Right lobe of liver (tissue), 6 donors: ENCODE measurements around the gene ANO2. TPM values are rescaled to one million over a fixed set of nuclear protein-coding genes. Genes with fewer than 3 reads are reported as not detected.

Experiments
- ATAC-seq, 4 donors: fragments of 200-7000 bp; cut with Tn5 transposase; one replicate each; pipeline ENCODE4 v1.9.1; 2020; ENCODE audit warnings: mild to moderate bottlenecking in 4 of 4, moderate library complexity in 4 of 4
- DNase-seq, 3 donors: peaks; one replicate each; pipeline ENCODE4 v3.0.0-alpha.2; 2020
- H3K27ac ChIP-seq, 3 donors: fragments of 200-600 bp; one replicate each; pipeline ENCODE4 v1.8.0; 2022
- H3K27me3 ChIP-seq, 2 donors: fragments of 200-600 bp; one replicate each; pipeline ENCODE4 v1.8.0; 2022
- H3K36me3 ChIP-seq, 4 donors: fragments of 200-600 bp; sonication (generic) in 1 of 4; one replicate each; pipeline versions ENCODE4 v1.5.1 to v1.8.0; 2017 to 2022; ENCODE audit warnings: control low read depth in 1 of 4
- H3K4me1 ChIP-seq, 4 donors: fragments of 200-600 bp; sonication (generic) in 1 of 4; one replicate each; pipeline versions ENCODE4 v1.5.1 to v1.8.0; 2017 to 2022; ENCODE audit warnings: control low read depth in 1 of 4
- H3K4me3 ChIP-seq, 3 donors: fragments of 200-600 bp; one replicate each; pipeline ENCODE4 v1.8.0; 2022
- H3K9me3 ChIP-seq, 4 donors: fragments of 200-600 bp; sonication (generic) in 1 of 4; one replicate each; pipeline versions ENCODE4 v1.5.1 to v1.8.0; 2017 to 2022; ENCODE audit warnings: control low read depth in 1 of 4
- CTCF ChIP-seq, 4 donors: fragments of 200-600 bp in 3 of 4; fragments of 450-650 bp in 1 of 4; IDR thresholded peaks; one replicate each; pipeline versions ENCODE4 v1.5.1 to v1.8.0; 2016 to 2022; ENCODE audit warnings: antibody characterized with exemption in 4 of 4, mild to moderate bottlenecking in 2 of 4
- POLR2A ChIP-seq: fragments of 450-650 bp; IDR thresholded peaks from one replicate; pipeline ENCODE4 v1.6.1; 2017; ENCODE audit warnings: antibody characterized with exemption, mild to moderate bottlenecking
- WGBS: methylation state at CpG from one replicate; pipeline ENCODE4 v1.1.6; 2018; ENCODE audit warnings: low coverage, low lambda C conversion rate; ENCODE audit not compliant: insufficient coverage; ENCODE audit errors: missing lambda C conversion rate; 5-methylcytosine and 5-hydroxymethylcytosine counted together
- intact Hi-C, 2 donors: fragments of 100-400 bp; cut with DNase I; formaldehyde crosslinking; loops; one replicate each; pipeline versions ENCODE4 v1.11.2 to v1.14.1; 2022
- total RNA-seq, 6 experiments: library from RNA; depleted of rRNA in 2 of 6; stranded (reverse); fragments of >200 nt in 2 of 6; fragmentation: NEBNext Ultra II Directional in 3 of 6; extraction: Animal tissue kit (Norgen Biotek cat#: 25700) in 3 of 6; gene quantifications; one replicate each; pipeline versions ENCODE4 v1.1.0 to v1.2.4, GENCODE V29; 2016 to 2023
- donor health status: DM: no; HTN: yes; CAD: no.
- donor health status: DM: no; HTN: no; CAD: no.
- donor health status: DM: no; HTN: no; CAD: no.
- donor health status: DM: no; HTN: yes; CAD: no.
- donor health status: DM: no; HTN: yes; CAD: no.

The ANO2 gene
- total RNA-seq, 6 experiments from 2014 or later = 0.06 to 0.89 (median 0.32) TPM; not detected in 1

GRCh38 chr12:5972387-5972786 lies 27.3 kb upstream of the ANO2 start:
- intact Hi-C loops = no loop called here
- WGBS = 39% methylated on average over 6 of the region's 8 CpGs
- DNase-seq (no peak), ATAC-seq (no peak)
- Histone ChIP-seq H3K4me1 (no peaks in the 10 kb centered on the region), H3K4me3 (no peak overlapping the region), H3K36me3 (no peaks in the 10 kb centered on the region), H3K9me3 (no peaks in the 10 kb centered on the region), H3K27me3 (no peaks in the 10 kb centered on the region), H3K27ac (no peak overlapping the region)
- TF ChIP-seq POLR2A = no peak
- no peak for TF ChIP-seq CTCF (IDR thresholded peaks at IDR 0.05)

GRCh38 chr12:5971194-5971850 lies 26.3 kb upstream of the ANO2 start:
- 71% methylated on average over 1 of the region's 10 CpGs for WGBS
- Histone ChIP-seq H3K4me1 (no peaks in the 10 kb centered on the region), H3K27me3 (no peaks in the 10 kb centered on the region), H3K9me3 (no peaks in the 10 kb centered on the region), H3K36me3 (no peaks in the 10 kb centered on the region), H3K4me3 (no peak overlapping the region), H3K27ac (no peak overlapping the region)
- ATAC-seq = no peak
- no peak for DNase-seq
- intact Hi-C loops = no loop called here
- TF ChIP-seq POLR2A (no peak), CTCF (IDR thresholded peaks at IDR 0.05) (no peak)

DNA sequence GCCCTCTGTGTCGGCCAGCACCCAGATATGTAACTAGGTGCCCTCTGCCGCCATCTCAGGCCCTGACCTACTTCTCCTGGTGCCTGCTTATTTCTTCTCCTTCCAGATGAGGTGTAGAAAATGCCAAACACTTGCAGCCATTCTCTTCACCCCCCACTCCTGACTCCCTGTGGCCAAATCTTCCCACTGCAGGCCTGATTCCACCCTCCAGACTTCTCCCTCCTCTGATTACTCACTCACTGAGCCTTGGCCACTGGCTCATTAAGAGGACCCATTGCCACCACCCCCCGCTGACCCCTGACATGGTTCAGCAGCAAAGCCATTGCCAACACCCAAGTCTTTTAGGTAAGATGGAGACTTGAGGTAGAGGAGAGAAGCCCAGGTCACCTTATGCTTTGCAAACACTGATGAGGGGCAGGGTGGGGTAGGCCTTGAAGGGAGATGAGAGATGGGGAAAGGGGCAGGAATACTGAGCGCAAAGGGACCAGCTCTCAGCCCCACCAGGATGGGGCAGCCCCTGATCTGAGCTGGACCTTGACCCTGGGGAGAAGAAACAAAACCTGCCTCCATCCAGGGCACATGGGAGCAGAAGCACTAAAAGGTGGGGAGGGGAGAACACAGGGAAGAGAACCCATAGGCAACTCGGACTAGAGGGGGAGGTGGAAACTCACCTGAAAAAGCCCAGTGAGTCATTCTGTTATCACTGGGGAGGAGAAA lies 25.1 kb upstream of the ANO2 start:
- Histone ChIP-seq H3K36me3 (no peaks in the 10 kb centered on the region), H3K4me3 (no peak overlapping the region), H3K4me1 (no peaks in the 10 kb centered on the region), H3K9me3 (no peaks in the 10 kb centered on the region), H3K27me3 (no peaks in the 10 kb centered on the region), H3K27ac (no peak overlapping the region)
- WGBS = 87% methylated on average over 4 of the region's 5 CpGs
- ATAC-seq = no peak
- TF ChIP-seq POLR2A (no peak), CTCF (IDR thresholded peaks at IDR 0.05) (no peak)
- intact Hi-C loops = no loop called here
- DNase-seq = no peak

- no peak for DNase-seq
- Histone ChIP-seq H3K27me3 (no peaks in the 10 kb centered on the region), H3K27ac (no peak overlapping the region), H3K9me3 (no peaks in the 10 kb centered on the region), H3K36me3 (no peaks in the 10 kb centered on the region), H3K4me1 (no peaks in the 10 kb centered on the region), H3K4me3 (no peak overlapping the region)
- no peak for ATAC-seq
- intact Hi-C loops = no loop called here
- TF ChIP-seq POLR2A = no peak
- TF ChIP-seq CTCF (IDR thresholded peaks at IDR 0.05) = no peak
- WGBS = 62% methylated on average over 6 of the region's 17 CpGs
Observed at GRCh38 chr12:5969156-5969973, 24.3 kb upstream of the ANO2 start.
